Effector CD8-positive, alpha-beta T cell (primary cell): ENCODE data around the gene MAN1B1.

Experiments used
- DNase-seq: peaks from one replicate; lab custom pipeline; 2025; lab: John Stamatoyannopoulos, UW

The MAN1B1 gene

GRCh38 chr9:137068539-137069507 is 18.0 kb upstream of the MAN1B1 start:
- DNase-seq, result no peak

GRCh38 chr9:137069508-137070091 is 17.2 kb upstream of the MAN1B1 start:
- DNase-seq, result no peak

- peak; percentile 76 for DNase-seq
Measured at GRCh38 chr9:137070201-137070905, 16.4 kb upstream of the MAN1B1 start, which contains the start of gene SAPCD2. SAPCD2 (minus strand) TSS chr9:137070557; CDS start chr9:137070460, 97 bp downstream.

- DNase-seq, result no peak
Measured at GRCh38 chr9:137070906-137071275, 15.9 kb upstream of the MAN1B1 start.

- no peak for DNase-seq
Measured at GRCh38 chr9:137071282-137071681, 15.5 kb upstream of the MAN1B1 start.

GRCh38 chr9:137073992-137074399 is 12.8 kb upstream of the MAN1B1 start:
- DNase-seq, result no peak

GRCh38 chr9:137074657-137075274 is 12.0 kb upstream of the MAN1B1 start:
- DNase-seq, result no peak

GRCh38 chr9:137075275-137075775 is 11.5 kb upstream of the MAN1B1 start:
- DNase-seq, result no peak

- no peak for DNase-seq
Measured at GRCh38 chr9:137076636-137077009, 10.2 kb upstream of the MAN1B1 start.

- peak; percentile 37 for DNase-seq
Measured at GRCh38 chr9:137077010-137077747, 9.6 kb upstream of the MAN1B1 start, which contains the start of gene UAP1L1. UAP1L1 (plus strand) TSS chr9:137077517; CDS start chr9:137077533, 16 bp downstream.

GRCh38 chr9:137077758-137078693 is 8.8 kb upstream of the MAN1B1 start:
- peak; percentile 28 for DNase-seq

GRCh38 chr9:137078701-137079400 is 7.9 kb upstream of the MAN1B1 start:
- DNase-seq, result no peak

- DNase-seq, result no peak
Measured at GRCh38 chr9:137079401-137079787, 7.4 kb upstream of the MAN1B1 start.

- no peak for DNase-seq
Measured at GRCh38 chr9:137080260-137081122, 6.3 kb upstream of the MAN1B1 start.

- no peak for DNase-seq
Measured at GRCh38 chr9:137082222-137082924, 4.4 kb upstream of the MAN1B1 start.

GRCh38 chr9:137082925-137083290 is 3.9 kb upstream of the MAN1B1 start:
- no peak for DNase-seq

- DNase-seq, result no peak
Measured at GRCh38 chr9:137083394-137084004, 3.3 kb upstream of the MAN1B1 start.
